Erythroblast (primary cell): ENCODE results near the gene DNER.

ENCODE experiments used
- GATA1 ChIP-seq: IDR thresholded peaks from 2 replicates; pipeline ENCODE4 v1.6.1; 2011; ENCODE audit warnings: low read depth, mild to moderate bottlenecking, control low read depth, low read length, moderate library complexity
- POLR2A ChIP-seq: IDR thresholded peaks from 2 replicates; pipeline ENCODE4 v1.6.1; 2011; ENCODE audit warnings: mild to moderate bottlenecking, low read length

DNA sequence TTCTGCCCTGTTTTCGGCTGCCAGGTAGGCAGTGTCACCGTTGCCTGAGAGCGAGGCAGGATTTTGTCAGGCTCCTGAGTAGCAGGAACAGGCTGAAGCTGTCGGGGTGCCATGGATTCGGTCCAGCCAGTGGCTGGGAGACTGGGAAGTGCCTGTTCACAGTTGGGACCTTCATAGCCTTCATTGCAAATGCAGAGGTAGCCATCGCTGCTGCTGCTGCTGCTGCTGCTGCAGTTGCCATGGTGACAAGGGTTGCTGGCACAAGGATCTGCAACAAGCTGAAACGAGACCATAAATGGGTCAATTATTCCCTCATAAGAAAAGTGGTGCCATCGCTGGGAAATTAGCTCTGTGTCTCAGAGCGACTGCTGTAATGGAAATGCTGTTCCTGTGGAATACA lies 122.7 kb downstream of the DNER start:
- TF ChIP-seq POLR2A (no peak), GATA1 (no peak)
